ENCODE data around the gene TGFA. TPM values are rescaled to one million over a fixed set of nuclear protein-coding genes. Genes with fewer than 3 reads are reported as not detected.

Gene TGFA
- total and polyA plus RNA-seq, 2 donors from 2014 or later: 8.3 to 30.8 TPM

DNA sequence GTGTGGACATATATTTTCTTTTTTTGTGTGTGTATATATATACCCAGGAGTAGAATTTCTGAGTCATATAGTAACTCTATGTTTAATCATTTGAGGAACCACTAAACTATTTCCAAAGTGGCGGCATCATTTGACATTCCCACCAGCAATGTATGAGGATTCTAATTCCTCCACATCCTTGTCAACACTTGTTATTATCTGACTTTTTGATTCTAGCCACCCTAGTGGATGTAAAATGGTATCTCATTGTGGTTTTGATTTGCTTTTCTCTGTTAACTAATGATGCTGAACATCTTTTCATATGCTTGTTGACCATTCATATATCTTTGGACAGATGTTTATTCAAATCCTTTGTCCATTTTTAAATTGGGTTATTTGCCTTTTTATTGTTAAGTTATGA lies 120.3 kb downstream of the TGFA start:
- no peaks in the 10 kb centered on the region for H3K4me1 ChIP-seq (ENCODE audit: control insufficient read depth in 2 of 3, insufficient read depth in 2 of 3, low read depth in 1 of 3, low read length in 3 of 3)
- intact Hi-C loops (cut with DNase I): no loop called here
- H3K9ac ChIP-seq (ENCODE audit: low read length in 3 of 3): no peak overlapping the region
- DNase-seq: no peak
- TF ChIP-seq, protein P1, sequence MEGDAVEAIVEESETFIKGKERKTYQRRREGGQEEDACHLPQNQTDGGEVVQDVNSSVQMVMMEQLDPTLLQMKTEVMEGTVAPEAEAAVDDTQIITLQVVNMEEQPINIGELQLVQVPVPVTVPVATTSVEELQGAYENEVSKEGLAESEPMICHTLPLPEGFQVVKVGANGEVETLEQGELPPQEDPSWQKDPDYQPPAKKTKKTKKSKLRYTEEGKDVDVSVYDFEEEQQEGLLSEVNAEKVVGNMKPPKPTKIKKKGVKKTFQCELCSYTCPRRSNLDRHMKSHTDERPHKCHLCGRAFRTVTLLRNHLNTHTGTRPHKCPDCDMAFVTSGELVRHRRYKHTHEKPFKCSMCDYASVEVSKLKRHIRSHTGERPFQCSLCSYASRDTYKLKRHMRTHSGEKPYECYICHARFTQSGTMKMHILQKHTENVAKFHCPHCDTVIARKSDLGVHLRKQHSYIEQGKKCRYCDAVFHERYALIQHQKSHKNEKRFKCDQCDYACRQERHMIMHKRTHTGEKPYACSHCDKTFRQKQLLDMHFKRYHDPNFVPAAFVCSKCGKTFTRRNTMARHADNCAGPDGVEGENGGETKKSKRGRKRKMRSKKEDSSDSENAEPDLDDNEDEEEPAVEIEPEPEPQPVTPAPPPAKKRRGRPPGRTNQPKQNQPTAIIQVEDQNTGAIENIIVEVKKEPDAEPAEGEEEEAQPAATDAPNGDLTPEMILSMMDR (IDR thresholded peaks at IDR 0.05; ENCODE audit: borderline replicate concordance, extremely low read depth, insufficient read depth): no peak
- no peak overlapping the region for H3K27ac ChIP-seq (ENCODE audit: low read depth in 2 of 2, low read length in 2 of 2)
- H3K27me3 ChIP-seq (ENCODE audit: control insufficient read depth, insufficient read depth, low read length): no peaks in the 10 kb centered on the region
- no peak for FAIRE-seq
- H3K9me3 ChIP-seq (ENCODE audit: control insufficient read depth in 2 of 3, insufficient read depth in 1 of 3, low read length in 3 of 3): no peaks in the 10 kb centered on the region
- H3K4me3 ChIP-seq (ENCODE audit: low read length in 3 of 3): no peak overlapping the region
- H3K36me3 ChIP-seq (ENCODE audit: control insufficient read depth in 2 of 3, insufficient read depth in 3 of 3, low read length in 3 of 3): no peaks in the 10 kb centered on the region

- TF ChIP-seq, protein P1 (IDR thresholded peaks at IDR 0.05; ENCODE audit: borderline replicate concordance, extremely low read depth, insufficient read depth): no peak
- Histone ChIP-seq H3K4me1 (ENCODE audit: control insufficient read depth in 2 of 3, insufficient read depth in 2 of 3, low read depth in 1 of 3, low read length in 3 of 3) (no peaks in the 10 kb centered on the region), H3K9ac (ENCODE audit: low read length in 3 of 3) (no peak overlapping the region), H3K27me3 (ENCODE audit: control insufficient read depth, insufficient read depth, low read length) (no peaks in the 10 kb centered on the region), H3K36me3 (ENCODE audit: control insufficient read depth in 2 of 3, insufficient read depth in 3 of 3, low read length in 3 of 3) (no peaks in the 10 kb centered on the region), H3K27ac (ENCODE audit: low read depth in 2 of 2, low read length in 2 of 2) (no peak overlapping the region), H3K4me3 (ENCODE audit: low read length in 3 of 3) (no peak overlapping the region), H3K9me3 (ENCODE audit: control insufficient read depth in 2 of 3, insufficient read depth in 1 of 3, low read length in 3 of 3) (no peaks in the 10 kb centered on the region)
- FAIRE-seq (no peak), DNase-seq (no peak)
- intact Hi-C loops (cut with DNase I): no loop called here
Observed at GRCh38 chr2:70431716-70432347, 121.8 kb downstream of the TGFA start.

DNA sequence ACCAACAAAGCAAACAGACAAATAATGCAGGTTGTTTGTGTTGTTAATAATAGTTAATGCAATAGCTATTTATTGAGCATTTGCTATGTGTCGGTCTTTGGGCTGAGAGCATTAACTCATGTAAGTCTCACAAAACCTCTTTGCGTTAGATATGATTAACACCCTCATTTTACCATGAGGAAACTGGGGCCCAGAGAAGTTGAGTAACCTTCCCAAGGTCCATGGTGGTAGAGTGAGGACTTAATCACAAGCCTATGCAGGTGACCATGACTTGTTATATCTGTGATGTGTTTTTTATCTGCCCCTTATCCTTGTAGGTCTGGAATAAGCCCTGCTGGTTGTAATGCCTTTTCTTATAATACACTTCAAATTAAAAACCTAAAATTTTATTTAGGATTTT lies 127.3 kb downstream of the TGFA start:
- no peaks in the 10 kb centered on the region for H3K4me1 ChIP-seq (ENCODE audit: control insufficient read depth in 2 of 3, insufficient read depth in 2 of 3, low read depth in 1 of 3, low read length in 3 of 3)
- H3K4me3 ChIP-seq (ENCODE audit: low read length in 3 of 3): no peak overlapping the region
- H3K27me3 ChIP-seq (ENCODE audit: control insufficient read depth, insufficient read depth, low read length): no peaks in the 10 kb centered on the region
- no peak overlapping the region for H3K9ac ChIP-seq (ENCODE audit: low read length in 3 of 3)
- DNase-seq: no peak
- H3K9me3 ChIP-seq (ENCODE audit: control insufficient read depth in 2 of 3, insufficient read depth in 1 of 3, low read length in 3 of 3): no peaks in the 10 kb centered on the region
- intact Hi-C loops (cut with DNase I): no loop called here
- FAIRE-seq: no peak
- H3K36me3 ChIP-seq (ENCODE audit: control insufficient read depth in 2 of 3, insufficient read depth in 3 of 3, low read length in 3 of 3): no peaks in the 10 kb centered on the region
- TF ChIP-seq, protein P1 (IDR thresholded peaks at IDR 0.05; ENCODE audit: borderline replicate concordance, extremely low read depth, insufficient read depth): no peak
- H3K27ac ChIP-seq (ENCODE audit: low read depth in 2 of 2, low read length in 2 of 2): no peak overlapping the region

All from kidney (tissue), 14 donors.